Activated naive CD8-positive, alpha-beta T cell (primary cell): ENCODE results near the gene KCTD15.

Experiments used
- H3K27ac Mint-ChIP-seq: one replicate; pipeline ENCODE4 v1.8.0; 2021; ENCODE audit warnings: mixed read lengths
- H3K27me3 Mint-ChIP-seq: one replicate; pipeline ENCODE4 v1.8.0; 2021; ENCODE audit warnings: mixed read lengths
- H3K36me3 Mint-ChIP-seq: one replicate; pipeline ENCODE4 v1.8.0; 2021; ENCODE audit warnings: mixed read lengths
- H3K4me1 Mint-ChIP-seq: one replicate; pipeline ENCODE4 v1.8.0; 2021; ENCODE audit warnings: low read depth, mixed read lengths
- H3K4me3 Mint-ChIP-seq: one replicate; pipeline ENCODE4 v1.8.0; 2021; ENCODE audit warnings: mild to moderate bottlenecking, mixed read lengths
- H3K9me3 Mint-ChIP-seq: one replicate; pipeline ENCODE4 v1.8.0; 2021; ENCODE audit warnings: low read depth, mixed read lengths

Gene KCTD15

GRCh38 chr19:33799476-33799875 lies 2.8 kb downstream of the KCTD15 start:
- Mint-ChIP-seq H3K36me3 (no peaks in the 10 kb centered on the region), H3K4me3 (no peak overlapping the region), H3K4me1 (peaks cover 2% of the 10 kb centered on the region), H3K9me3 (no peaks in the 10 kb centered on the region), H3K27me3 (peaks cover 6% of the 10 kb centered on the region), H3K27ac (no peak overlapping the region)

GRCh38 chr19:33800012-33800680 lies 3.5 kb downstream of the KCTD15 start:
- H3K4me1 Mint-ChIP-seq: peaks cover 2% of the 10 kb centered on the region
- H3K27me3 Mint-ChIP-seq: peaks cover 6% of the 10 kb centered on the region
- H3K9me3 Mint-ChIP-seq: no peaks in the 10 kb centered on the region
- H3K36me3 Mint-ChIP-seq: no peaks in the 10 kb centered on the region
- no peak overlapping the region for H3K4me3 Mint-ChIP-seq
- no peak overlapping the region for H3K27ac Mint-ChIP-seq

GRCh38 chr19:33801411-33801810 lies 4.7 kb downstream of the KCTD15 start:
- no peak overlapping the region for H3K4me3 Mint-ChIP-seq
- no peaks in the 10 kb centered on the region for H3K9me3 Mint-ChIP-seq
- no peaks in the 10 kb centered on the region for H3K36me3 Mint-ChIP-seq
- peaks cover 6% of the 10 kb centered on the region for H3K27me3 Mint-ChIP-seq
- no peak overlapping the region for H3K27ac Mint-ChIP-seq
- peaks cover 2% of the 10 kb centered on the region for H3K4me1 Mint-ChIP-seq

GRCh38 chr19:33802001-33802400 lies 5.3 kb downstream of the KCTD15 start:
- peaks cover 2% of the 10 kb centered on the region for H3K4me1 Mint-ChIP-seq

GRCh38 chr19:33802801-33803200 lies 6.1 kb downstream of the KCTD15 start:
- no peaks in the 10 kb centered on the region for H3K36me3 Mint-ChIP-seq
- no peak overlapping the region for H3K27ac Mint-ChIP-seq
- peaks cover 6% of the 10 kb centered on the region for H3K27me3 Mint-ChIP-seq
- H3K4me3 Mint-ChIP-seq: no peak overlapping the region
- no peaks in the 10 kb centered on the region for H3K4me1 Mint-ChIP-seq
- H3K9me3 Mint-ChIP-seq: no peaks in the 10 kb centered on the region

More at GRCh38 chr19:33802001-33802400, 5.3 kb downstream of the KCTD15 start:
- Mint-ChIP-seq H3K9me3 (no peaks in the 10 kb centered on the region), H3K27ac (no peak overlapping the region), H3K36me3 (no peaks in the 10 kb centered on the region), H3K27me3 (peaks cover 6% of the 10 kb centered on the region), H3K4me3 (no peak overlapping the region)

- H3K9me3 Mint-ChIP-seq: no peaks in the 10 kb centered on the region
Measured at GRCh38 chr19:33803383-33803782, 6.7 kb downstream of the KCTD15 start.

GRCh38 chr19:33804021-33804799 lies 7.5 kb downstream of the KCTD15 start:
- Mint-ChIP-seq H3K4me1 (no peaks in the 10 kb centered on the region), H3K36me3 (no peaks in the 10 kb centered on the region), H3K27ac (no peak overlapping the region), H3K9me3 (no peaks in the 10 kb centered on the region), H3K27me3 (peaks cover 2% of the 10 kb centered on the region), H3K4me3 (no peak overlapping the region)

More at GRCh38 chr19:33803383-33803782, 6.7 kb downstream of the KCTD15 start:
- Mint-ChIP-seq H3K4me3 (no peak overlapping the region), H3K27ac (no peak overlapping the region), H3K36me3 (no peaks in the 10 kb centered on the region), H3K27me3 (peaks cover 6% of the 10 kb centered on the region), H3K4me1 (no peaks in the 10 kb centered on the region)

- no peak overlapping the region for H3K27ac Mint-ChIP-seq
- H3K4me3 Mint-ChIP-seq: no peak overlapping the region
- no peaks in the 10 kb centered on the region for H3K9me3 Mint-ChIP-seq
- peaks cover 2% of the 10 kb centered on the region for H3K27me3 Mint-ChIP-seq
- H3K36me3 Mint-ChIP-seq: no peaks in the 10 kb centered on the region
- no peaks in the 10 kb centered on the region for H3K4me1 Mint-ChIP-seq
Measured at GRCh38 chr19:33805313-33805712, 8.6 kb downstream of the KCTD15 start.

- Mint-ChIP-seq H3K4me1 (no peaks in the 10 kb centered on the region), H3K27ac (no peak overlapping the region), H3K9me3 (no peaks in the 10 kb centered on the region), H3K36me3 (no peaks in the 10 kb centered on the region), H3K4me3 (no peak overlapping the region), H3K27me3 (no peaks in the 10 kb centered on the region)
Measured at GRCh38 chr19:33805840-33806433, 9.3 kb downstream of the KCTD15 start.

GRCh38 chr19:33806434-33806881 lies 9.8 kb downstream of the KCTD15 start:
- no peaks in the 10 kb centered on the region for H3K9me3 Mint-ChIP-seq
- H3K27me3 Mint-ChIP-seq: no peaks in the 10 kb centered on the region
- no peaks in the 10 kb centered on the region for H3K36me3 Mint-ChIP-seq
- H3K27ac Mint-ChIP-seq: no peak overlapping the region
- no peaks in the 10 kb centered on the region for H3K4me1 Mint-ChIP-seq
- H3K4me3 Mint-ChIP-seq: no peak overlapping the region

GRCh38 chr19:33808399-33808798 lies 11.7 kb downstream of the KCTD15 start:
- H3K27me3 Mint-ChIP-seq: no peaks in the 10 kb centered on the region
- no peak overlapping the region for H3K4me3 Mint-ChIP-seq
- H3K4me1 Mint-ChIP-seq: no peaks in the 10 kb centered on the region
- H3K9me3 Mint-ChIP-seq: no peaks in the 10 kb centered on the region
- H3K36me3 Mint-ChIP-seq: no peaks in the 10 kb centered on the region
- H3K27ac Mint-ChIP-seq: no peak overlapping the region

GRCh38 chr19:33809960-33810359 lies 13.3 kb downstream of the KCTD15 start:
- no peak overlapping the region for H3K27ac Mint-ChIP-seq

GRCh38 chr19:33810821-33811220 lies 14.2 kb downstream of the KCTD15 start:
- no peaks in the 10 kb centered on the region for H3K36me3 Mint-ChIP-seq
- H3K27ac Mint-ChIP-seq: no peak overlapping the region
- H3K4me3 Mint-ChIP-seq: no peak overlapping the region
- no peaks in the 10 kb centered on the region for H3K4me1 Mint-ChIP-seq
- no peaks in the 10 kb centered on the region for H3K9me3 Mint-ChIP-seq
- H3K27me3 Mint-ChIP-seq: peaks cover 2% of the 10 kb centered on the region

More at GRCh38 chr19:33809960-33810359, 13.3 kb downstream of the KCTD15 start:
- Mint-ChIP-seq H3K36me3 (no peaks in the 10 kb centered on the region), H3K4me1 (no peaks in the 10 kb centered on the region), H3K9me3 (no peaks in the 10 kb centered on the region), H3K4me3 (no peak overlapping the region), H3K27me3 (peaks cover 2% of the 10 kb centered on the region)

GRCh38 chr19:33811246-33811645 lies 14.6 kb downstream of the KCTD15 start:
- no peaks in the 10 kb centered on the region for H3K4me1 Mint-ChIP-seq
- H3K4me3 Mint-ChIP-seq: no peak overlapping the region
- H3K27me3 Mint-ChIP-seq: peaks cover 2% of the 10 kb centered on the region
- H3K36me3 Mint-ChIP-seq: no peaks in the 10 kb centered on the region
- H3K9me3 Mint-ChIP-seq: no peaks in the 10 kb centered on the region
- no peak overlapping the region for H3K27ac Mint-ChIP-seq

GRCh38 chr19:33811736-33812387 lies 15.2 kb downstream of the KCTD15 start:
- peaks cover 2% of the 10 kb centered on the region for H3K27me3 Mint-ChIP-seq
- H3K27ac Mint-ChIP-seq: no peak overlapping the region
- H3K4me3 Mint-ChIP-seq: no peak overlapping the region
- H3K36me3 Mint-ChIP-seq: no peaks in the 10 kb centered on the region
- H3K4me1 Mint-ChIP-seq: no peaks in the 10 kb centered on the region
- no peaks in the 10 kb centered on the region for H3K9me3 Mint-ChIP-seq
